Neural cell (in vitro differentiated cells): ENCODE results near the gene C11orf68. TPM values are rescaled to one million over a fixed set of nuclear protein-coding genes. Genes with fewer than 3 reads are reported as not detected.
A peak's percentile ranks its signal among the peaks of the same experiment; 100 is the strongest.

Experiments
- H2AFZ ChIP-seq: fragments of 200-600, 300-800 bp; sonication (generic), shearing (Covaris generic); 2 replicates; pipeline ENCODE4 v1.6.0; 2014; ENCODE audit warnings: low read depth, mild to moderate bottlenecking, antibody characterized with exemption, low read length, moderate library complexity
- H3F3A ChIP-seq: fragments of 200-600 bp; shearing (Covaris generic); 2 replicates; pipeline ENCODE4 v1.6.1; 2016; ENCODE audit warnings: mild to moderate bottlenecking, moderate library complexity, mixed read lengths, antibody characterized with exemption, low read length; ENCODE audit not compliant: insufficient read depth, poor library complexity, severe bottlenecking
- H3K27ac ChIP-seq: fragments of 200-600, 300-800 bp; sonication (generic), shearing (Covaris generic); 2 replicates; pipeline ENCODE4 v1.5.1; 2014; ENCODE audit warnings: mild to moderate bottlenecking, low read length, moderate library complexity
- H3K27me3 ChIP-seq: fragments of 300-800, 200-600 bp; sonication (generic), shearing (Covaris generic); 2 replicates; pipeline ENCODE4 v1.6.0; 2014; ENCODE audit warnings: mild to moderate bottlenecking, low read depth, low read length, moderate library complexity; ENCODE audit not compliant: insufficient read depth
- H3K36me3 ChIP-seq: fragments of 300-800, 200-600 bp; sonication (generic), shearing (Covaris generic); 2 replicates; pipeline ENCODE4 v1.5.1; 2014; ENCODE audit warnings: mild to moderate bottlenecking, antibody characterized with exemption, low read length, moderate library complexity; ENCODE audit not compliant: insufficient read depth
- H3K4me2 ChIP-seq: fragments of 300-800, 200-600 bp; sonication (generic), shearing (Covaris generic); 2 replicates; pipeline ENCODE4 v1.6.0; 2014; ENCODE audit warnings: mild to moderate bottlenecking, low read length
- H3K4me3 ChIP-seq: fragments of 300-800, 200-600 bp; sonication (generic), shearing (Covaris generic); 2 replicates; pipeline ENCODE4 v1.5.1; 2014; ENCODE audit warnings: mild to moderate bottlenecking, low read length, moderate library complexity
- H3K79me2 ChIP-seq: fragments of 200-600 bp; shearing (Covaris generic); replicated peaks from 2 replicates; pipeline ENCODE4 v1.6.0; 2014; ENCODE audit warnings: mild to moderate bottlenecking, low read length, moderate library complexity; ENCODE audit not compliant: insufficient read depth
- H3K9ac ChIP-seq: fragments of 300-800, 200-600 bp; sonication (generic), shearing (Covaris generic); 2 replicates; pipeline ENCODE4 v1.6.1; 2016; ENCODE audit warnings: mild to moderate bottlenecking, low read length, mixed read lengths
- H3K9me2 ChIP-seq: fragments of 200-600 bp; shearing (Covaris generic); 2 replicates; pipeline ENCODE4 v1.6.1; 2016; ENCODE audit warnings: mild to moderate bottlenecking, low read length, mixed read lengths; ENCODE audit not compliant: insufficient read depth
- H3K9me3 ChIP-seq: fragments of 200-600, 300-800 bp; sonication (generic), shearing (Covaris generic); 2 replicates; pipeline ENCODE4 v1.6.1; 2016; ENCODE audit warnings: mild to moderate bottlenecking, mixed run types, low read length, moderate library complexity, mixed read lengths
- H4K20me1 ChIP-seq: fragments of 200-600 bp; shearing (Covaris generic); 2 replicates; pipeline ENCODE4 v1.6.1; 2016; ENCODE audit warnings: mild to moderate bottlenecking, mixed run types; ENCODE audit not compliant: insufficient read depth
- EP300 ChIP-seq: fragments of 450-650 bp; conservative IDR thresholded peaks from 2 replicates; pipeline ENCODE4 v1.6.1; 2014; ENCODE audit warnings: antibody characterized with exemption, mild to moderate bottlenecking, moderate library complexity; ENCODE audit not compliant: poor library complexity, severe bottlenecking
- EZH2 ChIP-seq: fragments of 200-600, 300-800 bp; shearing (Covaris generic), sonication (generic); IDR thresholded peaks from 2 replicates; pipeline ENCODE4 v1.6.1; 2014; ENCODE audit warnings: antibody characterized with exemption, low read length, borderline replicate concordance, mild to moderate bottlenecking; ENCODE audit not compliant: insufficient read depth, poor library complexity, severe bottlenecking
- MXI1 ChIP-seq: fragments of 450-650 bp; conservative IDR thresholded peaks from 2 replicates; pipeline ENCODE4 v1.6.1; 2014; ENCODE audit warnings: antibody characterized with exemption, mild to moderate bottlenecking; ENCODE audit not compliant: poor library complexity, severe bottlenecking
- POLR2AphosphoS5 ChIP-seq: IDR thresholded peaks from 2 replicates; pipeline ENCODE4 v1.6.1; 2012
- RAD21 ChIP-seq: fragments of 450-650 bp; conservative IDR thresholded peaks from 2 replicates; pipeline ENCODE4 v1.6.1; 2014; ENCODE audit warnings: antibody characterized with exemption, mild to moderate bottlenecking, moderate library complexity
- SMC3 ChIP-seq: fragments of 450-650 bp; conservative IDR thresholded peaks from 2 replicates; pipeline ENCODE4 v1.6.1; 2014; ENCODE audit warnings: antibody characterized with exemption, mild to moderate bottlenecking, moderate library complexity; ENCODE audit not compliant: poor library complexity
- TAF1 ChIP-seq: IDR thresholded peaks from 2 replicates; pipeline ENCODE4 v1.6.1; 2012; ENCODE audit warnings: low read depth
- polyA plus RNA-seq: library from polyadenylated mRNA; depleted of rRNA; stranded (reverse); fragments of >200 nt; gene quantifications from 2 replicates; pipeline ENCODE4 v1.2.3, GENCODE V29; 2014
- TF ChIP-seq, protein P1 (sequence below): IDR thresholded peaks from 2 replicates; pipeline ENCODE4 v1.6.1; 2012; ENCODE audit warnings: borderline replicate concordance
- TF ChIP-seq, protein P2 (sequence below): fragments of 450-650 bp; IDR thresholded peaks from 2 replicates; pipeline ENCODE4 v1.5.1; 2014; ENCODE audit warnings: antibody characterized with exemption, mild to moderate bottlenecking, moderate library complexity; ENCODE audit not compliant: poor library complexity, severe bottlenecking

C11orf68 gene
- polyA plus RNA-seq, 1 donor from 2014 or later, result 13.3 TPM

DNA sequence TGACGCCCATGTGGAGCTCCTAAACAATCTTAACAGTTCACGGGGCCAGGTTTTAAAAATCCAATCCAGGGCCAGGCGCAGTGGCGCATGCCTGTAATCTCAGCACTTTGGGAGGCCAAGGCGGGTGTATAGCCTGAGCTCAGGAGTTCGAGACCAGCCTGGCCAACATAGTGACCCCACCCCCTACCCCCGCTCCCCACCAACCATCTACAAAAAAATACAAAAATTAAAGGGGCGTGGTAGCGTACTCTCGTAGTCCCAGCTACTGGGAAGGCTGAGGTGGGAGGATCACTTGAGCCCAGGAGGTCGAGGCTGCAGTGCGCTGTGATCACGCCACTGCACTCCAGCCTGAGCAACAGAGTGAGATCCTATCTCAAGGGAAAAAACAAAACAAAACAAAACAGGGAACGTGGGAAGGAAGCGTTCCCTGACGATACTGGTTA is 42.0 kb upstream of the C11orf68 start:
- Histone ChIP-seq H3K27ac (peak overlapping the region; percentile 94), H3K79me2 (peaks cover 19% of the 10 kb centered on the region), H3K36me3 (no peaks in the 10 kb centered on the region), H3K9me2 (no peaks in the 10 kb centered on the region), H4K20me1 (no peaks in the 10 kb centered on the region), H3F3A (no peaks in the 10 kb centered on the region), H3K27me3 (no peaks in the 10 kb centered on the region), H3K9ac (peak overlapping the region; percentile 95), H2AFZ (peak overlapping the region; percentile 98), H3K9me3 (no peaks in the 10 kb centered on the region), H3K4me2 (peak overlapping the region; percentile 68), H3K4me3 (peak overlapping the region; percentile 97)
- no peak for TF ChIP-seq EZH2
- no peak for TF ChIP-seq MXI1
- TF ChIP-seq, protein P1, sequence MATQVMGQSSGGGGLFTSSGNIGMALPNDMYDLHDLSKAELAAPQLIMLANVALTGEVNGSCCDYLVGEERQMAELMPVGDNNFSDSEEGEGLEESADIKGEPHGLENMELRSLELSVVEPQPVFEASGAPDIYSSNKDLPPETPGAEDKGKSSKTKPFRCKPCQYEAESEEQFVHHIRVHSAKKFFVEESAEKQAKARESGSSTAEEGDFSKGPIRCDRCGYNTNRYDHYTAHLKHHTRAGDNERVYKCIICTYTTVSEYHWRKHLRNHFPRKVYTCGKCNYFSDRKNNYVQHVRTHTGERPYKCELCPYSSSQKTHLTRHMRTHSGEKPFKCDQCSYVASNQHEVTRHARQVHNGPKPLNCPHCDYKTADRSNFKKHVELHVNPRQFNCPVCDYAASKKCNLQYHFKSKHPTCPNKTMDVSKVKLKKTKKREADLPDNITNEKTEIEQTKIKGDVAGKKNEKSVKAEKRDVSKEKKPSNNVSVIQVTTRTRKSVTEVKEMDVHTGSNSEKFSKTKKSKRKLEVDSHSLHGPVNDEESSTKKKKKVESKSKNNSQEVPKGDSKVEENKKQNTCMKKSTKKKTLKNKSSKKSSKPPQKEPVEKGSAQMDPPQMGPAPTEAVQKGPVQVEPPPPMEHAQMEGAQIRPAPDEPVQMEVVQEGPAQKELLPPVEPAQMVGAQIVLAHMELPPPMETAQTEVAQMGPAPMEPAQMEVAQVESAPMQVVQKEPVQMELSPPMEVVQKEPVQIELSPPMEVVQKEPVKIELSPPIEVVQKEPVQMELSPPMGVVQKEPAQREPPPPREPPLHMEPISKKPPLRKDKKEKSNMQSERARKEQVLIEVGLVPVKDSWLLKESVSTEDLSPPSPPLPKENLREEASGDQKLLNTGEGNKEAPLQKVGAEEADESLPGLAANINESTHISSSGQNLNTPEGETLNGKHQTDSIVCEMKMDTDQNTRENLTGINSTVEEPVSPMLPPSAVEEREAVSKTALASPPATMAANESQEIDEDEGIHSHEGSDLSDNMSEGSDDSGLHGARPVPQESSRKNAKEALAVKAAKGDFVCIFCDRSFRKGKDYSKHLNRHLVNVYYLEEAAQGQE, result no peak
- TF ChIP-seq TAF1, result no peak
- no peak for TF ChIP-seq EP300
- TF ChIP-seq, protein P2, sequence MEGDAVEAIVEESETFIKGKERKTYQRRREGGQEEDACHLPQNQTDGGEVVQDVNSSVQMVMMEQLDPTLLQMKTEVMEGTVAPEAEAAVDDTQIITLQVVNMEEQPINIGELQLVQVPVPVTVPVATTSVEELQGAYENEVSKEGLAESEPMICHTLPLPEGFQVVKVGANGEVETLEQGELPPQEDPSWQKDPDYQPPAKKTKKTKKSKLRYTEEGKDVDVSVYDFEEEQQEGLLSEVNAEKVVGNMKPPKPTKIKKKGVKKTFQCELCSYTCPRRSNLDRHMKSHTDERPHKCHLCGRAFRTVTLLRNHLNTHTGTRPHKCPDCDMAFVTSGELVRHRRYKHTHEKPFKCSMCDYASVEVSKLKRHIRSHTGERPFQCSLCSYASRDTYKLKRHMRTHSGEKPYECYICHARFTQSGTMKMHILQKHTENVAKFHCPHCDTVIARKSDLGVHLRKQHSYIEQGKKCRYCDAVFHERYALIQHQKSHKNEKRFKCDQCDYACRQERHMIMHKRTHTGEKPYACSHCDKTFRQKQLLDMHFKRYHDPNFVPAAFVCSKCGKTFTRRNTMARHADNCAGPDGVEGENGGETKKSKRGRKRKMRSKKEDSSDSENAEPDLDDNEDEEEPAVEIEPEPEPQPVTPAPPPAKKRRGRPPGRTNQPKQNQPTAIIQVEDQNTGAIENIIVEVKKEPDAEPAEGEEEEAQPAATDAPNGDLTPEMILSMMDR, result no peak
- no peak for TF ChIP-seq POLR2AphosphoS5
- TF ChIP-seq RAD21, result no peak
- no peak for TF ChIP-seq SMC3

DNA sequence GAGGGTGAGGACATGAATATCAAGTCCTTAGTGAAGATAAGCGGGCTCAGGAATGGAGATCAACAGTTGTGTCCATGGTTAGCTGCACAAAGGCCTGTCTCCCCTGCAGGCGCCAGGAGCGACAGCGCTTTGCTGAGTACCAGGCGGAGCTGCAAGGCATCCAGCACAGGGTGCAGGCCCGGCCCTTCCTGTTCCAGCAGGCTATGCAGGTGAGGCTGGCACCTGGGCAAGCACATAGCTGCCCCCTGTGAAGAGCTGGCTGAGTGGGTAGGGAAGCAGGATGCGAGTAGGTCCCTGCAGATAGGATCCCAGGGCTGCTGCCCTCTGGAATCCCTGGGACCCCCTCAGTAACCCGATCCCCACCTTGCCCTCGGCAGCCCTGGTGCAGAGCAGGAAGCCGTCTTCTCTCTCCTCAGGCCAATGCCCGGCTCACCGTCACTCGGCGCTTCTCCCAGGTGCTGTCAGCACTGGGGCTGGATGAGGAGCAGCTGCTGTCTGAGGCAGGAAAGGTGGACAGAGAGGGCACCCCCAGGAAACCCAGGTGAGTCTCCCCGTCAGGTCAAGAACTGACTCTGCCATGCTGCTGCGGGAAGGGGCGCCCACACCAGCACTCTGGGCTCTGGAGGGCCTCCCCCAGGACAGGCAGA is 40.0 kb upstream of the C11orf68 start:
- Histone ChIP-seq H4K20me1 (no peaks in the 10 kb centered on the region), H3K4me3 (no peak overlapping the region), H2AFZ (no peak overlapping the region), H3K27me3 (no peaks in the 10 kb centered on the region), H3K36me3 (no peaks in the 10 kb centered on the region), H3K9me2 (no peaks in the 10 kb centered on the region), H3K4me2 (no peak overlapping the region), H3K9ac (no peak overlapping the region), H3F3A (no peaks in the 10 kb centered on the region), H3K79me2 (peaks cover 17% of the 10 kb centered on the region), H3K27ac (no peak overlapping the region), H3K9me3 (no peaks in the 10 kb centered on the region)
- TF ChIP-seq SMC3, result no peak
- TF ChIP-seq POLR2AphosphoS5, result no peak
- TF ChIP-seq EZH2, result no peak
- no peak for TF ChIP-seq TAF1
- TF ChIP-seq, protein P2, result no peak
- TF ChIP-seq RAD21, result no peak
- TF ChIP-seq, protein P1, result no peak
- TF ChIP-seq EP300, result no peak
- no peak for TF ChIP-seq MXI1
